Heart left ventricle (tissue), 16 donors: Measurements from ENCODE around the gene TMEM178B. TPM values are rescaled to one million over a fixed set of nuclear protein-coding genes. Genes with fewer than 3 reads are reported as not detected.

Experiments used
- ATAC-seq, 4 donors: fragments of 200-7000 bp; cut with Tn5 transposase; one replicate each; pipeline ENCODE4 v1.9.1; 2020 to 2022; ENCODE audit warnings: moderate library complexity in 4 of 4, mild to moderate bottlenecking in 3 of 4, moderate number of reproducible peaks in 1 of 4
- DNase-seq, 5 donors: peaks; one replicate each; pipeline ENCODE4 v3.0.0-alpha.2; 2020
- H3K27ac ChIP-seq, 12 donors: fragments of 200-600 bp; sonication (generic) in 4 of 12; one replicate each; pipeline versions ENCODE4 v1.5.0 to v1.8.0; 2016 to 2022; ENCODE audit warnings: mild to moderate bottlenecking in 2 of 12
- H3K27me3 ChIP-seq, 9 donors: fragments of 200-600 bp; sonication (generic) in 2 of 9; one replicate each; pipeline versions ENCODE4 v1.5.1 to v1.8.0; 2016 to 2022; ENCODE audit warnings: mild to moderate bottlenecking in 3 of 9
- H3K36me3 ChIP-seq, 9 donors: fragments of 200-600 bp; sonication (generic) in 2 of 9; one replicate each; pipeline versions ENCODE4 v1.5.0 to v1.8.0; 2018 to 2022; ENCODE audit warnings: mild to moderate bottlenecking in 2 of 9
- H3K4me1 ChIP-seq, 12 donors: fragments of 200-600 bp; sonication (generic) in 4 of 12; one replicate each; pipeline versions ENCODE4 v1.5.0 to v1.8.0; 2016 to 2022; ENCODE audit warnings: mild to moderate bottlenecking in 3 of 12
- H3K4me3 ChIP-seq, 12 donors: fragments of 200-600 bp; sonication (generic) in 4 of 12; one replicate each; pipeline versions ENCODE4 v1.5.0 to v1.8.0; 2017 to 2022; ENCODE audit warnings: mild to moderate bottlenecking in 9 of 12, moderate library complexity in 4 of 12
- H3K9me3 ChIP-seq, 12 donors: fragments of 200-600 bp; sonication (generic) in 4 of 12; one replicate each; pipeline versions ENCODE4 v1.5.0 to v1.8.0; 2016 to 2022; ENCODE audit warnings: mild to moderate bottlenecking in 1 of 12
- CTCF ChIP-seq, 12 donors: fragments of 200-600 bp; sonication (generic) in 4 of 12; IDR thresholded peaks; one replicate each; pipeline versions ENCODE4 v1.5.0 to v1.8.0; 2018 to 2022; ENCODE audit warnings: antibody characterized with exemption in 12 of 12, mild to moderate bottlenecking in 5 of 12
- POLR2A ChIP-seq, 2 donors: fragments of 450-650 bp; IDR thresholded peaks; one replicate each; pipeline ENCODE4 v1.6.1; 2017; ENCODE audit warnings: antibody characterized with exemption in 2 of 2, mild to moderate bottlenecking in 2 of 2, moderate library complexity in 2 of 2
- WGBS, 4 donors: extraction: QIAGEN DNeasy Blood & Tissue Kit in 2 of 4; methylation state at CpG; one replicate each; pipeline versions ENCODE4 v1.1.5 to v1.1.7; 2013 to 2018; 5-methylcytosine and 5-hydroxymethylcytosine counted together
- intact Hi-C, 10 donors: fragments of 100-400 bp; cut with DNase I; formaldehyde crosslinking; loops; one replicate each; pipeline versions ENCODE4 v1.11.1 to v1.14.2; 2022
- polyA plus RNA-seq, 2 donors: library from polyadenylated mRNA; stranded (reverse); fragments of 200-250 nt; gene quantifications; one replicate each; pipeline ENCODE4 v1.2.3, GENCODE V29; 2013
- total RNA-seq, 9 donors: library from RNA; depleted of rRNA in 2 of 9; stranded (reverse); fragments of >200 nt in 2 of 9; fragmentation: NEBNext Ultra II Directional in 3 of 9; extraction: Animal tissue kit (Norgen Biotek cat#: 25700) in 3 of 9; gene quantifications; one replicate each; pipeline versions ENCODE4 v1.1.0 to v1.2.4, GENCODE V29; 2016 to 2023
- donor health status: ischemic (EF 13 %, LVEDD 7.1; RV severe dilation, severe dysfunction).
- donor health status: healthy with polysubstance abuse.
- donor health status: DM: no; HTN: yes; CAD: no.
- donor health status: DM: no; HTN: no; CAD: no.
- donor health status: ischemic (EF 25% LVEDD 6.9; RV normal size, moderate dysfunction).
- donor health status: ischemic (EF 25% LVEDD 5.7; RV mildly dilated, moderate dysfunction).
- donor health status: healthy.
- donor health status: DM: yes; HTN: yes; CAD: no.
- donor health status: ischemic (EF 35%, LVEDD 5.7; RV mildly dilated, moderate dysfunction).
- donor health status: nonischemic (EF 11% LVEDD 7.7; RV severe dilation, severe dysfunction).
- donor health status: DM: yes; HTN: yes; CAD: no.
- donor health status: PGD.
- donor health status: ischemic (EF 29% LVEDD 5.4; RV normal size, mild dysfunction).
- donor health status: nonischemic (EF 23%, LVEDD 6.1; RV moderate dilation, normal function).

Gene TMEM178B
- total and polyA plus RNA-seq, 11 donors: 1.2 to 58.5 (median 19.0) TPM

GRCh38 chr7:141178486-141179135 lies 104.7 kb downstream of the TMEM178B start:
- no peak overlapping the region for H3K4me3 ChIP-seq

GRCh38 chr7:141181812-141182211 lies 107.9 kb downstream of the TMEM178B start:
- Histone ChIP-seq H3K27ac (no peak overlapping the region), H3K36me3 (no peaks in the 10 kb centered on the region), H3K4me3 (no peak overlapping the region), H3K4me1 (no peaks in the 10 kb centered on the region), H3K27me3 (no peaks in the 10 kb centered on the region), H3K9me3 (no peaks in the 10 kb centered on the region)
- intact Hi-C loops: no loop called here
- TF ChIP-seq CTCF (IDR thresholded peaks at IDR 0.05) (no peak), POLR2A (IDR thresholded peaks at IDR 0.05) (no peak)
- 85 to 95% (median 92%) methylated on average over 4 of the region's 4 CpGs for WGBS, 4 donors
- no peak for ATAC-seq
- no peak for DNase-seq

More at GRCh38 chr7:141178486-141179135, 104.7 kb downstream of the TMEM178B start:
- H3K27me3 ChIP-seq: no peaks in the 10 kb centered on the region
- peaks cover 0 to 4% (median 0%) of the 10 kb centered on the region in 12 donors for H3K9me3 ChIP-seq
- ATAC-seq (no peak), DNase-seq (no peak)
- WGBS, 4 donors: 86 to 91% (median 87%) methylated on average over 8 of the region's 8 CpGs
- TF ChIP-seq POLR2A (IDR thresholded peaks at IDR 0.05) (no peak), CTCF (IDR thresholded peaks at IDR 0.05) (no peak)
- intact Hi-C loops: no loop called here
- no peak overlapping the region for H3K27ac ChIP-seq
- no peaks in the 10 kb centered on the region for H3K36me3 ChIP-seq
- no peaks in the 10 kb centered on the region for H3K4me1 ChIP-seq

DNA sequence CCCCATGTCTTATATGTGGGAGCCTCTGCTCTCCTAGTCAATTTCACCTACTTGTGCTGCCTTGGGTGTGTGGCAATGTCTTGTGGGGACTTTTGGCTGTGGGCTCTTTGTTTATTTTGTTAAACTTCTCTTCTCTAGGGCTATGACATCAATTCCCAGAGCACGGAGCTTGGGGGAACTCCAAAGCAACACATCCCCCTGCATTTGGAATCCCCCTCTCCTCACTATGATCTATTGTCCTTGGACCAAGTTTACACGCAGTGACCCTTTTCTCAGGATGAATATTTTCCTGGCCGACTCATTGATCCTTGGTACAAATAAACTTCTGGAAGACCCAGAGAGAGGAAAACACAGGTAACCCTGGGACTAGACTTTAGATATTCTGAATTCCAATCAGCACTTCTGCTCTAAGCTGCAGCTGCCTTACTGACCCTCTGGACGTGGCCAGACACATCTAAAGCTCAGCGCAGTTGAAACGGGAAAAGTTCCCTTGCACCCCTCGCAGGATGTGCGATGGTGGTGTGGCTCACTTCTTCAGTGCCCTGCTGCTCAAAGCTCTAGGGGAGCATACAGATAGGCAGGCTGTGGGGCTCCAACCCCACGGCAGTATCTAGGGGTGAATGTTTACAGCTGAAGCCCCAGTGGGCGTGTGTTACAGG lies 110.8 kb downstream of the TMEM178B start:
- TF ChIP-seq POLR2A (IDR thresholded peaks at IDR 0.05) (no peak), CTCF (IDR thresholded peaks at IDR 0.05) (no peak)
- H3K9me3 ChIP-seq: no peaks in the 10 kb centered on the region
- no peaks in the 10 kb centered on the region for H3K4me1 ChIP-seq
- no peaks in the 10 kb centered on the region for H3K36me3 ChIP-seq
- no peak overlapping the region for H3K27ac ChIP-seq
- H3K27me3 ChIP-seq: no peaks in the 10 kb centered on the region
- H3K4me3 ChIP-seq: no peak overlapping the region
- 68 to 80% (median 77%) methylated on average over 9 to 10 of the region's 10 CpGs for WGBS, 4 donors
- intact Hi-C loops: no loop called here
- ATAC-seq: no peak
- DNase-seq: no peak

- Histone ChIP-seq H3K4me1 (no peaks in the 10 kb centered on the region), H3K4me3 (no peak overlapping the region), H3K9me3 (no peaks in the 10 kb centered on the region), H3K36me3 (no peaks in the 10 kb centered on the region), H3K27ac (no peak overlapping the region), H3K27me3 (no peaks in the 10 kb centered on the region)
- ATAC-seq (no peak), DNase-seq (no peak)
- intact Hi-C loops: no loop called here
- WGBS, 4 donors: 82 to 84% (median 83%) methylated on average over 13 to 14 of the region's 14 CpGs
- TF ChIP-seq POLR2A (IDR thresholded peaks at IDR 0.05) (no peak), CTCF (IDR thresholded peaks at IDR 0.05) (no peak)
Measured at GRCh38 chr7:141185369-141185967, 111.6 kb downstream of the TMEM178B start.
